ENCODE data around the gene UGT8.

GRCh38 chr4:114598191-114599121, at the start of gene UGT8:
- TF ChIP-seq CTCF (conservative IDR thresholded peaks at IDR 0.05; ENCODE audit: low read depth, low read length), result no peak
- TF ChIP-seq EZH2 (IDR thresholded peaks at IDR 0.05; ENCODE audit: borderline replicate concordance, low read depth, low read length, poor library complexity, severe bottlenecking), result no peak
